Activated CD4-positive, CD25-positive, alpha-beta regulatory T cell treated with anti-CD3 and anti-CD28 coated beads, Interleukin-2, amount 50 U/mL, for 72 hours (primary cell): ENCODE data around the gene MRGPRX3.

Experiments used
- DNase-seq: peaks from one replicate; pipeline ENCODE4 v3.0.0; 2021

Gene MRGPRX3

GRCh38 chr11:18171377-18172000 lies 39.1 kb downstream of the MRGPRX3 start:
- no peak for DNase-seq

DNA sequence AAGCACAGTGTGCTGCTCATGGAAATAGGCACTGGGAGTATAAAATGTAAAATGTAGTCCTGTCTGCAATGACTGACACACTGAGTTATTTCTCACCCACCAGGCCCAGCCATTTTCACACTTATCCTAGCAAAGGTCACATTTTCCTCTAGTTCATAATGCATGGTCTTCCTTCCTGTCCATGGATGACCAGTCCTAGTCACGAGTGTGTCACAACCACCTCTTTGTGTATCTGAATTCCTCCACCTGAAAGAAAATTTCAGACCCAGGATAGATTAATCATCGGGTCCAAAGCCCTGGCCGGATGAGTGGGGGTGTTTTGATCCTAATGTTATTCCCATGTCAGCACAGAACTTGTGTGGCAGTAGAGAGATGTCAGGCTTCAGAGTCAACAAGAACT lies 40.3 kb downstream of the MRGPRX3 start, which contains the start of gene MRGPRX4:
Gene MRGPRX4, plus strand, starts transcription at position 172 of the 400 bp plus-strand sequence. CDS start 420 bp downstream, outside the sequence.
- no peak for DNase-seq

DNA sequence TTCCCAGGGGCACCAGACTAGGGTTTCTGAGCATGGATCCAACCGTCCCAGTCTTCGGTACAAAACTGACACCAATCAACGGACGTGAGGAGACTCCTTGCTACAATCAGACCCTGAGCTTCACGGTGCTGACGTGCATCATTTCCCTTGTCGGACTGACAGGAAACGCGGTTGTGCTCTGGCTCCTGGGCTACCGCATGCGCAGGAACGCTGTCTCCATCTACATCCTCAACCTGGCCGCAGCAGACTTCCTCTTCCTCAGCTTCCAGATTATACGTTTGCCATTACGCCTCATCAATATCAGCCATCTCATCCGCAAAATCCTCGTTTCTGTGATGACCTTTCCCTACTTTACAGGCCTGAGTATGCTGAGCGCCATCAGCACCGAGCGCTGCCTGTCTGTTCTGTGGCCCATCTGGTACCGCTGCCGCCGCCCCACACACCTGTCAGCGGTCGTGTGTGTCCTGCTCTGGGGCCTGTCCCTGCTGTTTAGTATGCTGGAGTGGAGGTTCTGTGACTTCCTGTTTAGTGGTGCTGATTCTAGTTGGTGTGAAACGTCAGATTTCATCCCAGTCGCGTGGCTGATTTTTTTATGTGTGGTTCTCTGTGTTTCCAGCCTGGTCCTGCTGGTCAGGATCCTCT lies 41.0 kb downstream of the MRGPRX3 start:
- DNase-seq, result no peak
